K562 (cell line): ENCODE data around the gene UBXN6. TPM values are rescaled to one million over a fixed set of nuclear protein-coding genes. Genes with fewer than 3 reads are reported as not detected.

Experiments used
- HDAC3 ChIP-seq: fragments of 450-650 bp; IDR thresholded peaks from 2 replicates; pipeline ENCODE4 v1.6.1; 2018; ENCODE audit warnings: borderline replicate concordance, mild to moderate bottlenecking, moderate library complexity; ENCODE audit not compliant: partially characterized antibody
- IRF1 ChIP-seq: sonication (generic); formaldehyde crosslinking; IDR thresholded peaks from 2 replicates; pipeline ENCODE4 v1.8.0; 2022; ENCODE audit warnings: missing genetic modification reagents, mild to moderate bottlenecking, borderline replicate concordance
- NUFIP1 ChIP-seq: fragments of 450-650 bp; IDR thresholded peaks from 2 replicates; pipeline ENCODE4 v1.6.1; 2018; ENCODE audit not compliant: partially characterized antibody
- SRSF3 ChIP-seq: fragments of 200-400 bp; formaldehyde crosslinking; IDR thresholded peaks from 2 replicates; pipeline ENCODE4 v1.6.1; 2016; ENCODE audit warnings: mild to moderate bottlenecking, low read length, moderate library complexity; ENCODE audit not compliant: insufficient read depth
- STAT5A ChIP-seq: IDR thresholded peaks from 2 replicates; pipeline ENCODE4 v1.6.1; 2012; ENCODE audit warnings: low read length, inconsistent platforms, borderline replicate concordance
- TAF1 ChIP-seq: IDR thresholded peaks from 2 replicates; pipeline ENCODE4 v1.6.1; 2011; ENCODE audit warnings: mild to moderate bottlenecking, low read length, moderate library complexity; ENCODE audit not compliant: insufficient read depth, control insufficient read depth, severe bottlenecking; ENCODE audit errors: extremely low read depth
- ZFP1 ChIP-seq: fragments of 450-650 bp; formaldehyde crosslinking; IDR thresholded peaks from 2 replicates; pipeline ENCODE4 v1.4.0; 2020; ENCODE audit warnings: mild to moderate bottlenecking, mixed read lengths
- ZHX1 ChIP-seq: fragments of 150-350 bp; conservative IDR thresholded peaks from 2 replicates; pipeline ENCODE4 v1.6.1; 2014; ENCODE audit warnings: low read length
- ZNF175 ChIP-seq: fragments of 200-800 bp; sonication (Bioruptor generic); IDR thresholded peaks from 2 replicates; pipeline ENCODE4 v1.6.1; 2016; ENCODE audit warnings: low read depth, mild to moderate bottlenecking, missing genetic modification characterization, missing compliant biosample characterization
- ZNF766 ChIP-seq: fragments of 200-800 bp; sonication (Bioruptor generic); conservative IDR thresholded peaks from 2 replicates; pipeline ENCODE4 v1.6.1; 2016; ENCODE audit warnings: missing genetic modification characterization, missing compliant biosample characterization
- polyA plus RNA-seq, 8 experiments: library from polyadenylated mRNA; depleted of rRNA in 4 of 8; stranded (reverse) in 5 of 8; unstranded in 3 of 8; fragments of >200 nt; fragmentation: Nextera tagmentation in 2 of 8; fragmentation: Illumina TruSeq in 1 of 8; extraction: Ambion mirVana in 2 of 8; extraction: Trizol in 1 of 8; gene quantifications; 2 replicates each; pipeline versions ENCODE4 v1.2.1 to v1.2.3, GENCODE V29; 2011 to 2014; ENCODE audit warnings: inconsistent platforms in 1 of 8, missing spikeins in 1 of 8
- total RNA-seq, 7 experiments: library from RNA; depleted of rRNA in 6 of 7; stranded (reverse); fragments of >200 nt in 6 of 7; fragmentation: Illumina TruSeq in 2 of 7; extraction: Trizol in 2 of 7; gene quantifications; 2 replicates each; pipeline versions ENCODE4 v1.2.1 to v1.2.3, GENCODE V29; 2011 to 2021; ENCODE audit warnings: low replicate concordance in 1 of 7
- TF ChIP-seq, protein P1 (sequence below): sonication (generic); formaldehyde crosslinking; IDR thresholded peaks from 2 replicates; pipeline ENCODE4 v1.5.0; 2020; ENCODE audit warnings: missing genetic modification reagents

UBXN6 gene
- total and polyA plus RNA-seq, 9 of the 15 experiments (the other 6 are each of a cell fraction or from before 2014, with no cell fraction given), result 0.48 to 90.2 (median 29.5) TPM

DNA sequence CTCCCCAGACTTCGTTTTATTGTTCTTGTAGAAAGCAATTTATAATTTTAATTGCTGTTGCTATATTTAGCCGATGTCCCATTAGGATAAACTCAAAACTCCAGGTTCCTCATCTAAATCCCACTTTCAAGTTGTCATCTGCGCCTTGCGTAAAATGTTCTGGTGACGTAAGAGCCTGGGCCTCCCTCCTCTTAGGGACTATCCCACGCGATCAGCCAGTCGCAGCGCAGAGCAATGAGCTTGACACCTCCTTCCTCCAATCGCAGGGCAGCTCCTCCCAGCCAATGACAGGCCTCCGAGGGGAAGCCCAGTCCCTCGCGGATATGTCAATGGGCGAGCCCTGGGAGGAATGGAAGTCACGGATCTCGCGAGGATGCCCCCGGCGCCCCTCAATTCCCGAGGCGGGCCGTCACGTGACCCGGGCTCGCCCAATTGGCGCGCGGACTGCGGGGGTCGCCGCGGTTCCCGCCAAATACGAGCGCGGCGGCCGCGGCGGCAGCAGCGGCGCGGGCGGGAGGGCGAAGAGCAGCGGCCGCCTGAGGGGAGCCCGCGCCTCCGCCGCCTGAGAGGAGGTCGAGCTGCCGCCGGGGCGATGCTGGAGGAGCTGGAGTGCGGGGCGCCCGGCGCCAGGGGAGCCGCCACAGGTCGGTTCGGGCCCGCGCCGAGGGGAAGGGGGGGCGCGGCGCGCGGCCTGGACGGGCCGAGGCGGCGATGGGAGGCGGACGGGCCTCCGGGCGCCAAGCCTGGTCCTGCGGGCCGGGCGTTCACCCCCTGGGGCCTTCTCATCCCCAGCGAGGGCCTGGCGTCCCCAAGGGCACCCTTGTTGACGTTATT lies 55.2 kb downstream of the UBXN6 start, which contains the start of gene CHAF1A (continued):
- TF ChIP-seq IRF1 (CRISPR knock-in tag) (no peak), ZNF175 (CRISPR knock-in tag) (no peak), NUFIP1 (no peak), SRSF3 (no peak), ZNF766 (CRISPR knock-in tag) (no peak), STAT5A (no peak), HDAC3 (no peak), ZHX1 (peak; percentile 98), ZFP1 (CRISPR knock-in tag) (no peak), TAF1 (peak; percentile 92)
- TF ChIP-seq, protein P1, sequence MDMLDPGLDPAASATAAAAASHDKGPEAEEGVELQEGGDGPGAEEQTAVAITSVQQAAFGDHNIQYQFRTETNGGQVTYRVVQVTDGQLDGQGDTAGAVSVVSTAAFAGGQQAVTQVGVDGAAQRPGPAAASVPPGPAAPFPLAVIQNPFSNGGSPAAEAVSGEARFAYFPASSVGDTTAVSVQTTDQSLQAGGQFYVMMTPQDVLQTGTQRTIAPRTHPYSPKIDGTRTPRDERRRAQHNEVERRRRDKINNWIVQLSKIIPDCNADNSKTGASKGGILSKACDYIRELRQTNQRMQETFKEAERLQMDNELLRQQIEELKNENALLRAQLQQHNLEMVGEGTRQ (CRISPR knock-in tag), result peak; percentile 97
